Stimulated activated CD4-positive, alpha-beta T cell treated with anti-CD3 and anti-CD28 coated beads, Interleukin-1b, Interleukin-23, amount 100 ng/mL, for 48 hours (primary cell): Measurements from ENCODE around the gene FEZF1.
"Not testable (repeated sequence)": the region's sequence is repeated elsewhere in the genome, so short reads cannot be mapped to it uniquely, and the experiment has no call there.

ENCODE experiments used
- DNase-seq: peaks from one replicate; pipeline ENCODE4 v3.0.0-alpha.2; 2020

The FEZF1 gene

DNA sequence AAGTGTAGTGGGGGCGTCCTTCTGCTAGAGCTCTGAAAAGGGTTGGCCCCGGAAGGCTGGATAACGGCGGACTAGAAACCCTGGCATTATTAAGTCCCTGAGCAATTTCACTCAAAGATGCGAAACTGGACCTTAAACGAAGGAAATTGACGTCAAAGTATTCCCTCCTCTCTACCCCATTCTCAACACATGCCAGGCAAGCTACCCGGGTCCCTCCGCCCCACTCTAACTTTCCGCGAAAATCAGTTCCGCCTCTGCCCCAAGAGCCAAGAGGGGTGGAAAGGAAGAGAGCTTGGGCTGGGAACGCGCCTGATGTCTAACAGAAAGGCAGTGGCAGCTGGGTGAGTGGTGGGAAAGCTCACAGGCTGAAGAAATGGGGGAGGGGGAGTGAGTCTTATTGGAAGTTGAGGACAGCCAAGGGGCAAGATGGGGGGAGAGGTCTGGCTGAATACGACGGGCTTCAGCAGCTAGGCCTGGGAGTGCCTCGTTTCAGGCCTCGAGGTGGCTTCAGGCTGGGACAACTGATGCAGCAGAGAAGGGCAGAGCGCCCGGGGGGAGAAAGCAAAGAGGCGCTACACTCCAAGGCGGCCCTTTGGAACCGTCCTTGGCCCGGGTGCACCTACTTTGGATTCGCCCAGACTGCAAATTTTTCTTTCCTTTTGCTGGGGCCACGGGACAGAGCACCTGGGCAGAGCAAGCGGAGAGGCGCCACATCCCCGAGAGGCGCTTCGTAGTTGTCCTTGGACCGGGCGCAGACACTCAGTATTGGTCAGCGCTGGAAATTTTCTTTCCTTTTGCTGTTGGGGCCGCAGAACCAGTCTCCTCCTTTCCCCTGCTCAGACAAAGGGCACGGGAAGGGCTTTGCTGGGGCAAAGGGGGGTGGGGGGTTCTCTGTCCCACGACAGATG is 2.0 kb upstream of the FEZF1 start:
- DNase-seq: no peak

DNA sequence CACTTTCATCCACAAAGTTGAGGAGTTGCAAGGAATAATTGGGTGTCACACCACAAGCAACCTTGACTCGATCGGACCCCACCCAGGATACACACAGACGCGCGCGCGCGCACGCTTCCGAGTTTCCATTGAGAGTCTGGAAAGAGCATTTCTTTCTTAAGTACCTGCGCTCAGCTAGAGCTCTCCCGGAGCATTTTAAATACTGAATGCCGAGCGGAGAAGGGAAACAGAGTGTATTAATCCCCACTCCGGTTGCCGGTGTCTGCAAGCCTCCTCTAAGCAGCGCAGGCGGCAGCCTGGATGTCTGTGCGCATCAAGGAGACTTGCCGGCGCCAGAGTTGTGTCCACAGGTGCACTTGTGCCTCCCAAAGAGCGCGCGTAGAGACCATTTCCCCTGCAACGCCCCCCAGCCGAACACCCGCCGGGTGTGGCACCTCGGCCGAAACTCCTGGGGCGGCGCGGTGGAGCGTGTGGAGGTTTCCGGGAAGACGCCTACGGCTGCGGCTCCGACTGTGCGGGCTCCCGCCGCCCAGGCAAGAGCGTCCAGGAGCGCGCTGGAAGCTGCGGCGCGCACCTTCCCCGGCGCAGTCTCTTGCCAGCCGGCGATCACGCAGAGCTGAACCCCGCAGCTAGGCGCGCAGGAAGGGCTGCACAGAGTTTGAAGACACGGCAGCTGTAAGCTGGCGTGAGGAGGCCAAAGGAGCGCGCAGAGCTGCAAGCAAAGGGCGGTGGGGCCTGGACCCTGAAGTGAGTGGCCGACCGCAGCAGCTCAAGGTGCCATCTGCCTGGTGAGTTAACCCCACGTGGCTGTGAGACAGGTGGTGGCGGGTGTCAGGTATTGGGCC is 1.1 kb upstream of the FEZF1 start:
- DNase-seq: no peak

DNA sequence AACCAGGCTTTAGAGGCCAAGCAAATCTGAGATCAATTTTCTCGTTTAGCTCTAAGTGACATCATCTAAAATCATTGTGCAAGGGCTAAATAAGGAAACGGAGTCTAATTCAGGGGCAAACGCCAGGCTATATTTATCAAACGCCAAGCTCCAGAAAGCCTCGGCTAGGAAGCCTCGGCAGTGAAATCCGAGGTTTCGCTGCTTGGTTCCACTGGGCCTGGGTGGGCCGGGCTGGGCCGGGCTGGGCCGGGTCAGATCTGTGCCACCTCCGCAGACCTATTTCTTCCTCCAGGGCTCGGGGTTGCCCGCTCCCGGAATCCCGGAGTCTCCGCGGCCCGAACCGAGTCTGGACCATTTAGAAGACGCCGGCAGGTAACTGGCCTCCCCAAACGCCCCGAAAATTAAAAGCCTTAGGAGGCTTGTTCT is 459 bp upstream of the FEZF1 start:
- DNase-seq: no peak

DNA sequence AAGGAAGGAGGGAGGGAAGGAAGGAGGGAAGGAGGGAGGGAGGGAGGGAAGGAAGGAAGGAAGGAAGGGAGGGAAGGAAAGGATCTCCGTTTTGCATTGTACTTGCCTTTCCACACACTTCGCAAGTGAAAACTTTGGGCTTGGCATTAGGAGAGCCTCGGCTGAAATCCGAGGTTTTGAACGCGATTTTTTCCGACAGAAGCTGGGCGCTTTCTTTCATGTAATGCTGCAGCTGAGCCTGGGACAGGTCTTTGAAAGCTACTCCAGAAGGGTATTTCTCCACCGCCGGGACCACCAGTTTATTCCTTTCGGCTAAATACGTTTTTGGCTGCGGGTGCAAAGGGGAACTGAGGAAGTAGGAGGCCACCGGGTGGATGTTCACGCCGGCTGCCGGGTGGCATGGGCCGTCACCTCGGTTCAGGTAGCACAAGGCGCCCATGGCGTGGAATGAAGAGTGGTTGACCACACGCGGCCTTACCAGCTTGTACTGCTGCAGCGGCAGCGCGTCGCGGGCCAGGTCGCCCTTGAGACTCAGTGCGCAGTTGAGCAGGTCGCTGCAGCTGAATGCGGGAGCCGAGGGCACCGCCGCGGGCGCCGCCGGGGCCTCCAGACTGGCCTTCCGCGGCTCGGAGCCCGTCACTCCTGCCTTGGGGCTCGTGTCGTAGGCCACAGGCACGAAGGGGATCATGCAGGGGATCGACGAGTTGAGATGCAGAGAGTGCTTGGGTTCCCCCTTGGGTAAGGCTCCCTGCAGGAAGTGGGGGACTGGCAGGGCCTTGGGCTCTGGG is 825 bp downstream of the FEZF1 start:
- DNase-seq: no peak

DNA sequence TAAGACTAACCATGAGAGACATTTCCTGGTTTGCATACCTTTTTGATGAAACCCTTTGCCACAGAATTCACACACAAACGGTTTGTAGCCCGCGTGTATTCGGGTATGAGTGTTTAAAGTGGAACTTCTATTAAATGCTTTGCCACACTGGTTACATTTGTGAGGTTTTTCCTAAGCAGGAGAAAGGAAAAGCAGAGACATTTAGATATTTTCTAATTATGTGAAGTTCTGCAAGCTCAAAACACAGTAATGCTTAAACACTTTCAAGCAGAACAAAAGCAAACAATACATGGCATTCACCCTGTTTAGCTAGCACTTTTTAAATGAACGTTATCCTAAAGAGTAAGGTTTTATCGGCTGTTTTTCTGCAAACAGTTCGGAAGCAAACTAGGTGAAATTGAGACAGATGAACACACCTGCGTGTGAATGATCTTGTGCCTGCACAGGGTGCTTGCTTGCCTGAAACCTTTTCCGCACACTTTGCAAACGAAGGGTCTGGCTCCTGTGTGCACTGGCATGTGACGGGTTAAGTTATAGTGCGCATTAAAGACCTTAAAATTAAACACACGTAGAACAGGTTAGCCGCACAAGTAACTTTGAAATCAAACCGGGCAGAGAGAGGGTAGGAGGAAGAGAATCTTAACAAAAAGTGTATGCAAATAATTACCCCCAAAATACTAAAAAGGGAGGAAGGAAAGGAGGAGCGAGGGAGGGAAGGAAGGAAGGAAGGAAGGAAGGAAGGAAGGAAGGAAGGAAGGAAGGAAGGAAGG is 1.6 kb downstream of the FEZF1 start:
- no peak for DNase-seq

DNA sequence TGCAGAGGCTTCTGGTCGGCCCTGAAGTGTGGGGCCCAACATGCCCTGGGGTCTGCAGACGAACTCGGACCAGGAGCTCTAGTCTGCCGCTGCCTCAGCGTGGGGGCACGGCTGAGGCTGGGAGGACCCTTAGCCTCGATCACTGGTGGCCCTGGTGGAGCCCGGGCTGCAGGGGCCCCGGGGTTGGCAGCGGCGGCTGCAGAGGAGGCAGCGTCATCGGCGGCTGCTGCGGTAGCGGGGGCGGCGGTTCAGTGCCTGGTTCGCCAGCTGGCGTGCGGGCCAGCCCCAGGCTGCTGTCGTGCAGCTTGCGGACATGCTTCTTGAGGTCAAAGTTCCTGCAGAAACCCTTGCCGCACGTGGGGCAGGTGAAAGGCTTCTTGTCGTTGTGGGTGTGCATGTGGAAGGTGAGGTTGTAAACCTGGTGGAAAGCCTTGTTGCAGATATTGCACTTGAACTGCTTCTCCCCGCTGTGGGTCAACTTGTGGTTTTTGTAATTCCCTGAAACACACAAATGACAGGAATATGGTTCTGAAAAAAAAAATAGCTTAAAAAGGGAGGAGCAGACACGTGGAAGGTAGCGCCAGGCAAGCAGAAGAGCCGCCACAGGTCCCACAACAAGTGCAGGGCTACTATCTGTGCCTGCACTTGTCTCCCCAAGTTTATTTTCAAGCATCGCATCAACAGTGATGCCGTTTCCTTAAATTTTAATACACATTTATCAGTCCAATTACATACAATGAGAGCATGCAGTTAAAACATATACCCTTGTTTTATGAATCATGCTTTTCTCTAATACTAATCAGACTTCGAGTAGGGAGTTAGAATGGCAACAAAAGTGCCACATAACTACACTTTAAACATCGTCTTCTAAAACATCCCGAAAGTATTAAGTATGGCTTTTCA is 2.4 kb downstream of the FEZF1 start:
- no peak for DNase-seq

DNA sequence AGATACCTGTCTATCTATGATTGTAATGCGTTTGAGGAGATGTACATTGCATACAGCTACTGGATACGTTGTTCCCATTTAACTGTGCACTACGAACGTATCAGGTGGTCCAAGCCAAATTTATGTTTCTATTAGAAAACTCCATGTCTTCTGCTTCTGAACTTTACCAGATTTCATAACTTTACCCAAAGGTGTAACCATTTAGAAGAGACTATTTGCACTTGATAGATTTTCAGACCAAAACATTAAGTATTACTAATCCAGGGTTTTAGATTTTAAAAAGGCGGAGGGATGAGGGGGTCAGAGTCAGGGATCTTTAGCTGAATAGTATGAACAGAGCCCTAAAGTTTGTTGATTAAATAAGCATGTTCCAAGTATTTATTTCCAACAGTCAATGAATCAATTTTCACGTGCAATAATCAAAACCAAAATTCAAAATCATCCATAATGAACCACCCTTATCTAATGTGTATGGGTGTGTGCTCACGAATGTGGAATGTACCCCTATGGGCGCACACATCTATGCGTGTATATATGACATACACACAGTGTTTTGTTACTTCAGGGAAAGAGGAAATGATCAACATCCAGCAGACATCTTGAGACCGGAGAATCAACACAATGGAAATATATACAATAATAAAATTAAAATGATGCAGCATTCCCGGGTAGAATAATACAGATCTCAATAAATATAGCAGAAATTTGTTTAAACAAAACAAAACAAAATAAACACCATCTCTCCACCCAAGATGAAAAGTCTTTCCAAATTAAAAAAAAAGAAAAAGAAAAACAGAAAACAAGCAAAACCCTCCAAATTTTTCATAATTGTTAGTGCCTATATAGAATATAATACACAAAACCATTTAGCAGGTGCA is 3.4 kb downstream of the FEZF1 start:
- DNase-seq: no peak

DNA sequence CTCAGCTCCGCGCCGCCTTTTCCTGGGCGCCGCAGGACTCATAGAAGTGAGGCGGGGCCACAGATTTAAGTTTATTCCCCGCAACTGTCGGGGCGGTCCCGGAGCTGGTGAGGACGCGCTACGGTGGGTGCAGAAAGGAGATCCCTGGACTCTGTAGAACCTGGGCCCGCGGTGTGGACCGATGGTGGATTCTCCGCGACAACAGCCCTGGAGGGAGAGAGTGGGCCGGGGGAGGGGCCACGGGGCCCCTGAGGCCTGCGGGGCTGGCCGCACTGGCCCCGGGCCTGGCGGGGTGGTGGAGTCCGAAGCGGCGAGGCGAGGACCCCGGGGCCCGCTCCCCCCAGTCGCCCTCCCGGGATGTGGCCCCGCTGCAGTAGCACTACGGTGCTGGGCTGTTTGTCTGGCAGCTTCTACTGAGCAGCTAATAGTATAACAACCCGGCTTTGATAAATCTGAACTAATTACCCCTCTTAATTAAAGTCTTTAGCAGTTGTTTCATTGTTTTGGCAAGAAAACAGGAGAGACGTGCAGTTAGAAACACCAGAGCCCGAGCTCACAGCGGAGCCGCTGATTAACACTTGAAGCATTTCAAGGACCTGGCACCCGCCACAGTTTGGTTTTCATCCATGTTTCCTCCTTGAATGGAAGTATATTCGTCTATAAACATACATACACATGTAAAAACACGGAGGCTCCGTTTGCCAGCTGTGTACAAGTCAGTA is 4.2 kb downstream of the FEZF1 start:
- DNase-seq: no peak

DNA sequence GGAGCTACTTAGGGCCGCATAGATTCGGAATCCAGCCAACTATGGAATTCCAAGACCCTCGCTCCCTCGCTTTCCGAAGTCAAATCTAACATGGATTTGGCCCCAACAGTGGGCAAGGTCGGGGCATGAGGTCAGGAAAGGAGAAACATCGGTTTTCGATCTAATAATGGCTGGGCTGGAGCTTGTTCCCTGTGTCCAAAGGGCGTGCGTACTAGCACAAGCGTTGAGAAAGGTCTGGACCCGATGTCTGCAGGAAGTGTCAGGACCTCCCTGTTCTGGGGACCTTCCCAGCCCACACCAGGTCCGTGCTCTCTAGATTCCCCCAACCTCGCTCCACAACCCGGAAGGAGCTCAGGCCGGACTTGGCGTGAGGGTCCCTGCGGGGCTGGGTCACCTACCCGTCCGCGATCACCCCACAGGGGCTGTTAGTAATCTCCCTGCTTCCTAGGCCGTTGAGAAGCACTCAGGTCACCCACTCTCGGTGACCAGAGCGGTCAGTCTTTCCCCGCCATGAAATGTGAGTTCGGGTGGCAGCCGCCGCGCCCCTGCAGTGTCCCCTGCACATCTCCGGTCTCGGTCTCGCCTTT is 4.8 kb downstream of the FEZF1 start:
- DNase-seq: no peak

DNA sequence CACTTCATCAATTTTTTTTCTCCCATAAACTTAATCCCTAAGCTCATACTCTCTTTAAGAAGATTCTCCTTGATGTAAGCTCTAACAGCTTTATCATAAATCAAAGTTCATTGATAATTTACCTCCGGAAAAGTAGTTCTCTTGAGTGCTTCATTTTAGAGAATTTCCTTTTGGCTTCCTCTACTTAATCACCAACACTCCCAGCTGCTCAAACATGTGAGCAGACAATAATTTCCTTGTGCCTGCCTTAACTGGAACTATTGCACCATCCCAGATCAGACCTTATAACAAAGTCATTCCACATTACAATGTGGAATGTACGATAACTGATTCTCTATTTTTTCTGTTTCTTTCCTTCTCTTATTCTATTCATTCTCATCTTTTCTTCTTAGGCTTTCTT is 5.9 kb downstream of the FEZF1 start:
- DNase-seq: no peak

DNA sequence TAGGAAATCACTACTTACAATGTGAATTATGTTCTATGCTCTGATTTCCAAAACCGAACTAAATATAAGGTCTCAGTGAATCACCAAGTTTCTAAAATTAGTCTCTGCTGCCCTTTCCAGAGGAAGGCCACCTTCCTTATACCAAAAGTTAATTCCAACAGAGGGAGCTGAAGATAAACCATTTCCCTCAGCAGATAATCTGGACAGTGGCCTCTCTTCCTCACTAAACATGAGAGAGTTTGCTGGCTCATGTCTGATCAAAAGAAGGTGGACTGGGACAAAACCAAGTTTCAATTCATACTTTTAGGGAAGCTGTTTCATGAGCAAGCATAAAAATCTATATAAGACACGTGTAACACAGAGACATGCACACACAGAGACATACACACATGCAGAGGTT is 6.4 kb downstream of the FEZF1 start:
- no peak for DNase-seq

DNA sequence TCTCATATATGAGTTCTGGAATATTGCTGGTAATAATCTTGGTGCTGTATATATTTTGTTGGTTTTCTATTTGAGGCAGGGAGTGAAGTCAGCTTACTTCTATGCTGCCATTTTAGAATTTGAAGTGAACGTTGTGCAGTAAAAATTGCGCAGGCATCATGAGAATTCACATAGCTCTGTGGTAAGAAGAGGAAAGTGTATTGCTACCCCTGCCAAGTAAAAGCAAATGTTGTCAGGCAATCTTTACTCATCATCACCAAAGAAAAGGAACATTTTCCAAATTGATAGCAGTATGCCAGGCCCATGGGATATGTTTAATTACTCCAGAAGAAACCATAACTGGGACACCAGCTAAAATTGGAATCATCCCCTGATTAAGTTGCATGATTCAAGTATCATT is 13.4 kb downstream of the FEZF1 start:
- DNase-seq: no peak

DNA sequence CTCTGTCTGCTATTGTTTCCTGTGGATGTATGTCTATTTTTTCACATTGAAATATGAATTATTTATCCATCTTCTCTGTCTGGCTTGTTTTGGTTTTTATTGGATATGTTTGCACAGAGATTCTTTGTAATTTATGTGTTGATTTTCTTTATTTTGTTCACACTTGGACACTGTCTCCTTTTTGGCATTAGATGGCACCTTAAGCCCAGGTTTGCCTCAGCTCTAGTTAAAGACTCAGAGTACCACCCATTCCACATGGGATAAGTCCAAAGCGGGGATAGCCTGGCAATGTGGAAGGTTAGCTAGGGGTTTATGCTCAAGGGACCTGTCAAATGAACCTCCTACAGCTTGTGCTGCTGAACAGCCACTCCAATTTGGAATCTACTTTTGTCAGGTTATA is 14.1 kb downstream of the FEZF1 start:
- DNase-seq: no peak

DNA sequence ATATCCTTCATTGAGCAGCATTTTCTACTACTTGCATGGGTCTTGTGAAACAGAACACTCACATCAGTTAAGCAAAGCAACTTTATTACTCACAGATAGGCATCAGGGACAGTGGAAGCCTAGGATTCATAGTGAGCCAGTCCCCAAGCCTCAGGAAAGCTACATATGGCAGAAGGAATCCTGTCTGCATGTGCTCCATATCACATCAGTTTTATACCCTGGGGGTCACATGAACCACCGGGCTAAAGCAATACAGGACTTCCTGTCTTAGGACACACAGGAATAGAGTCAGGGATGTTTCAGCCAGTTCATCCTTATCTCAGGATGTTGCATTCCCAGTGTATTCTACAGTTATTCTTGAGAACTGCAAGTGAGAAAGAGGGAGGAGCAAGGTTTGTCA is 15.1 kb downstream of the FEZF1 start:
- DNase-seq: no peak

DNA sequence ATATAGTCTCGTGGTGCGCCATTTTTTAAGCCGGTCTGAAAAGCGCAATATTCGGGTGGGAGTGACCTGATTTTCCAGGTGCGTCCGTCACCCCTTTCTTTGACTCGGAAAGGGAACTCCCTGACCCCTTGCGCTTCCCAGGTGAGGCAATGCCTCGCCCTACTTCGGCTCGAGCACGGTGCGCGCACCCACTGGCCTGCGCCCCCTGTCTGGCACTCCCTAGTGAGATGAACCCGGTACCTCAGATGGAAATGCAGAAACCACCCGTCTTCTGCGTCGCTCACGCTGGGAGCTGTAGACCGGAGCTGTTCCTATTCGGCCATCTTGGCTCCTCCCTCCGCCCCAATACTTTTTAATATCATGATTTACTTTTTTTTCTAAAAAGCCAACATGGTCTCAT is 19.9 kb downstream of the FEZF1 start:
- not testable (repeated sequence) for DNase-seq

DNA sequence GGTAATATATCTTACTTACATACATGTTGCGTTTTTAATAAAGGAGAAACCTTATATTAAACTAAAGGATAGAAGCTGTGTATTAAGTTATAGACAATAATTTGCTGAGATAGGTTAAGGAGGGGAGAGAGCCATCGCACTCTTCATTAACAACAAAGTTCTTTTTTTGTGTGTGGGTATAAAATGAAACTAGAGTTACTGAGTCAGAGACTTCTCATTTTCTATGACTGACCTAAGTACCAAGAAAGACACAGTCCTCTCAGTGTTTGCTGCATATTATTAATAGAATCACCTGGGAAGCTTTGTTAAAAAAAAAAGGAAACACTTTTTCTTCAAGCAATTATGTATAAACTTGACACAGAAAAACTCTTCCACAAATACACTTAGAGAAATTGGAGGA is 31.4 kb downstream of the FEZF1 start:
- no peak for DNase-seq

DNA sequence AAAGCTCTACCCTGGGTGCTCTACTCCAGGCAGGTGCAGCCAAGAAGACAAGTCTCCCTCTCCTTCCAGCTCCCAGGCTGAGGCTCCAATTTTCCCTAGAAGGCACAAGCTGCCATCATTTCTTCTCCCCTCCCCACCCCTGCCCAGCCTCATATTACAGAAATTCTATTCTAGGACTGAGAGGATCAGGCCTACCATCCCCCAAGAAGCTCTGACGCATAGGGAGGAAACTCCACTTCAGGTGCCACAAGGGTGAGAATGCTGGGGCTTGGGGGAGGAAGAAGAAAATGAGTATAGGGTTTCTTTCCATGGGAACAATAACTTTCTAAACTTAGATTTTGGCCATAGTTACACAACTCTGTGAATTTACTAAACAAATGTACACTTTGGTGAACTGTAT is 35.3 kb downstream of the FEZF1 start:
- DNase-seq: no peak

DNA sequence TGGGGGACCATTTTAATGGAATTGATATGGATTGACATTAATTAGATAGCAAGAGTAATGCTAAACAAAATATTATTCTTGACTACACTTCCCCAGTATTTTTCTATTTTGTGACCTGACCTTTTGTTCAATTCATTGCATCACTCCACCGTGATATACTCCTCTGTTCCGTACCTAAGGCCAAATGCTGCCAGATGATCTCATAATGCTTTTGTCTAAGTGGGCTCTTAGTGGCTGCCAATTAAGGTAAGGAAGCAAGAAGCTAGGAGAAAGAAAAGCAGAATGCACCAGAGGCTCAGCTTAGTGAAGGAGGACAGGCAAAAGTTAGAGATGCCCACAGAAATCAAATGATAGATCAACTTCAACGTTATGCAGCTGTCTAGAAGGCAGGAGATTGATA is 36.4 kb downstream of the FEZF1 start:
- DNase-seq: no peak

DNA sequence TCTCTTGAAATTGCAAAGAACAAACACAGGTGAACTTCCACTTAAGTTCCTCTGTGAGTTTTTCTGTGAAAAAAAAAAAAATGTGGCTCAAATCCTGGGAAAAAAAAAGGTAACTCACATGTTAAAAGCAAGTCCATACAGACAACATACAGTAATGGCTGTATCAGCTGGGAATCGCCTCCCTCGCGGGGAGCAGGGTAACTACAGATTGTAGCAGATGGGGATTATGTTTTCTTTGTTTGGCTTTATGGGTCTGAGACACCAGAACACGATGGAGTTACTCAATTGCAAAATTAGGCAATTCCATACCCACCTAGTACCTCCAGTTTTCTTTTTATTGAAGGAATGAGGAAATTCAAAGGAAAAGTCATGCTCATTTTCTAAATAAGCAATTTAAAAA is 42.3 kb downstream of the FEZF1 start:
- DNase-seq: no peak
